T-helper 2 cell treated with Interferon-gamma antibody and Interleukin-4, amounts not matched to agents 5 μg/mL and 100 μg/mL, for 36 hours (primary cell): ENCODE data around the gene SYCE1L.
A peak's percentile ranks its signal among the peaks of the same experiment; 100 is the strongest.

ENCODE experiments used
- DNase-seq: peaks from one replicate; pipeline ENCODE4 v3.0.0; 2021; ENCODE audit warnings: low spot score
- H3K27ac Mint-ChIP-seq: one replicate; pipeline ENCODE4 v1.8.0; 2021; ENCODE audit warnings: mild to moderate bottlenecking, mixed read lengths
- H3K27me3 Mint-ChIP-seq: one replicate; pipeline ENCODE4 v1.8.0; 2021; ENCODE audit warnings: low read depth, mixed read lengths
- H3K36me3 Mint-ChIP-seq: one replicate; pipeline ENCODE4 v1.8.0; 2021; ENCODE audit warnings: low read depth, mixed read lengths
- H3K4me1 Mint-ChIP-seq: one replicate; pipeline ENCODE4 v1.8.0; 2021; ENCODE audit warnings: low read depth, mixed read lengths
- H3K4me3 Mint-ChIP-seq: one replicate; pipeline ENCODE4 v1.8.0; 2022; ENCODE audit warnings: mild to moderate bottlenecking, moderate library complexity, mixed read lengths
- H3K9me3 Mint-ChIP-seq: one replicate; pipeline ENCODE4 v1.8.0; 2021; ENCODE audit warnings: mixed read lengths

Gene SYCE1L

GRCh38 chr16:77190190-77190477, 9.1 kb upstream of the SYCE1L start:
- peaks cover 23% of the 10 kb centered on the region for H3K4me1 Mint-ChIP-seq
- no peaks in the 10 kb centered on the region for H3K9me3 Mint-ChIP-seq
- peaks cover 31% of the 10 kb centered on the region for H3K36me3 Mint-ChIP-seq
- DNase-seq = no peak
- peaks cover 11% of the 10 kb centered on the region for H3K27me3 Mint-ChIP-seq
- H3K27ac Mint-ChIP-seq = peak overlapping the region; percentile 96
- H3K4me3 Mint-ChIP-seq = peak overlapping the region; percentile 94

GRCh38 chr16:77190478-77191258, 8.5 kb upstream of the SYCE1L start, which contains the start of gene MON1B:
MON1B (plus strand) TSS chr16:77191190; CDS start chr16:77191486, 296 bp downstream.
- Mint-ChIP-seq H3K9me3 (no peaks in the 10 kb centered on the region), H3K27ac (peak within 1 kb of the TSS; percentile 96), H3K36me3 (peaks cover 32% of the 10 kb centered on the region), H3K27me3 (peaks cover 6% of the 10 kb centered on the region), H3K4me3 (peak within 1 kb of the TSS; percentile 94), H3K4me1 (peaks cover 23% of the 10 kb centered on the region)
- peak; percentile 94 for DNase-seq

GRCh38 chr16:77191259-77191969, 7.8 kb upstream of the SYCE1L start:
- peak overlapping the region; percentile 94 for H3K4me3 Mint-ChIP-seq
- no peak for DNase-seq
- peak overlapping the region; percentile 96 for H3K27ac Mint-ChIP-seq
- peaks cover 35% of the 10 kb centered on the region for H3K36me3 Mint-ChIP-seq
- no peaks in the 10 kb centered on the region for H3K9me3 Mint-ChIP-seq
- peaks cover 3% of the 10 kb centered on the region for H3K27me3 Mint-ChIP-seq
- H3K4me1 Mint-ChIP-seq = peaks cover 23% of the 10 kb centered on the region

GRCh38 chr16:77193377-77193776, 5.8 kb upstream of the SYCE1L start:
- Mint-ChIP-seq H3K9me3 (no peaks in the 10 kb centered on the region), H3K36me3 (peaks cover 47% of the 10 kb centered on the region), H3K27ac (no peak overlapping the region), H3K27me3 (no peaks in the 10 kb centered on the region), H3K4me3 (peak overlapping the region; percentile 94), H3K4me1 (peaks cover 23% of the 10 kb centered on the region)
- DNase-seq = no peak

- no peak for DNase-seq
- Mint-ChIP-seq H3K27me3 (no peaks in the 10 kb centered on the region), H3K9me3 (no peaks in the 10 kb centered on the region), H3K4me3 (peak overlapping the region; percentile 27), H3K27ac (no peak overlapping the region), H3K4me1 (peaks cover 20% of the 10 kb centered on the region), H3K36me3 (peaks cover 55% of the 10 kb centered on the region)
Measured at GRCh38 chr16:77194295-77195231, 4.6 kb upstream of the SYCE1L start.

GRCh38 chr16:77195411-77195810, 3.8 kb upstream of the SYCE1L start:
- no peak for DNase-seq
- H3K27me3 Mint-ChIP-seq = no peaks in the 10 kb centered on the region
- H3K36me3 Mint-ChIP-seq = peaks cover 58% of the 10 kb centered on the region
- H3K4me1 Mint-ChIP-seq = peaks cover 20% of the 10 kb centered on the region
- no peak overlapping the region for H3K4me3 Mint-ChIP-seq
- peak overlapping the region; percentile 3 for H3K27ac Mint-ChIP-seq
- H3K9me3 Mint-ChIP-seq = no peaks in the 10 kb centered on the region

GRCh38 chr16:77197747-77198146, 1.5 kb upstream of the SYCE1L start:
- peaks cover 55% of the 10 kb centered on the region for H3K36me3 Mint-ChIP-seq
- H3K4me1 Mint-ChIP-seq = peaks cover 8% of the 10 kb centered on the region
- no peak for DNase-seq
- no peaks in the 10 kb centered on the region for H3K27me3 Mint-ChIP-seq
- H3K9me3 Mint-ChIP-seq = no peaks in the 10 kb centered on the region
- H3K27ac Mint-ChIP-seq = no peak overlapping the region
- H3K4me3 Mint-ChIP-seq = no peak overlapping the region

- Mint-ChIP-seq H3K4me1 (peaks cover 3% of the 10 kb centered on the region), H3K9me3 (no peaks in the 10 kb centered on the region), H3K27me3 (no peaks in the 10 kb centered on the region), H3K27ac (no peak overlapping the region), H3K4me3 (no peak overlapping the region), H3K36me3 (peaks cover 6% of the 10 kb centered on the region)
- DNase-seq = no peak
Measured at GRCh38 chr16:77206533-77206932, 7.3 kb downstream of the SYCE1L start.

GRCh38 chr16:77207030-77207429, 7.8 kb downstream of the SYCE1L start:
- Mint-ChIP-seq H3K27me3 (no peaks in the 10 kb centered on the region), H3K4me1 (peaks cover 7% of the 10 kb centered on the region), H3K4me3 (no peak overlapping the region), H3K9me3 (no peaks in the 10 kb centered on the region), H3K36me3 (peaks cover 4% of the 10 kb centered on the region), H3K27ac (no peak overlapping the region)
- DNase-seq = no peak

GRCh38 chr16:77208382-77208781, 9.2 kb downstream of the SYCE1L start:
- no peaks in the 10 kb centered on the region for H3K36me3 Mint-ChIP-seq
- no peaks in the 10 kb centered on the region for H3K9me3 Mint-ChIP-seq
- no peaks in the 10 kb centered on the region for H3K27me3 Mint-ChIP-seq
- H3K4me3 Mint-ChIP-seq = no peak overlapping the region
- DNase-seq = no peak
- H3K4me1 Mint-ChIP-seq = peaks cover 9% of the 10 kb centered on the region
- no peak overlapping the region for H3K27ac Mint-ChIP-seq

- Mint-ChIP-seq H3K4me1 (peaks cover 10% of the 10 kb centered on the region), H3K36me3 (no peaks in the 10 kb centered on the region), H3K4me3 (peak overlapping the region; percentile 72), H3K27me3 (no peaks in the 10 kb centered on the region), H3K27ac (peak overlapping the region; percentile 82), H3K9me3 (no peaks in the 10 kb centered on the region)
- peak; percentile 75 for DNase-seq
Measured at GRCh38 chr16:77211880-77212740, 12.9 kb downstream of the SYCE1L start.

- Mint-ChIP-seq H3K36me3 (no peaks in the 10 kb centered on the region), H3K27ac (peak overlapping the region; percentile 78), H3K4me1 (peaks cover 10% of the 10 kb centered on the region), H3K9me3 (no peaks in the 10 kb centered on the region), H3K4me3 (peak overlapping the region; percentile 78), H3K27me3 (no peaks in the 10 kb centered on the region)
- DNase-seq = peak; percentile 71
Measured at GRCh38 chr16:77212741-77213541, 13.7 kb downstream of the SYCE1L start.
